Lower lobe of right lung (tissue), 2 donors: ENCODE measurements around the gene ZFP62. TPM values are rescaled to one million over a fixed set of nuclear protein-coding genes. Genes with fewer than 3 reads are reported as not detected.
"Not testable (repeated sequence)": the region's sequence is repeated elsewhere in the genome, so short reads cannot be mapped to it uniquely, and the experiment has no call there.

Experiments used
- ATAC-seq, 2 donors: fragments of 200-7000 bp; cut with Tn5 transposase; one replicate each; pipeline ENCODE4 v1.9.1; 2020 to 2022; ENCODE audit warnings: mild to moderate bottlenecking in 2 of 2, moderate library complexity in 2 of 2
- DNase-seq: peaks from one replicate; pipeline ENCODE4 v3.0.0-alpha.2; 2020
- H3K27ac ChIP-seq: fragments of 200-600 bp; one replicate; pipeline ENCODE4 v1.8.0; 2022
- H3K27me3 ChIP-seq: fragments of 200-600 bp; one replicate; pipeline ENCODE4 v1.8.0; 2022; ENCODE audit warnings: low read depth
- H3K36me3 ChIP-seq: fragments of 200-600 bp; one replicate; pipeline ENCODE4 v1.8.0; 2022; ENCODE audit warnings: mild to moderate bottlenecking
- H3K4me1 ChIP-seq: fragments of 200-600 bp; one replicate; pipeline ENCODE4 v1.8.0; 2022
- H3K4me3 ChIP-seq: fragments of 200-600 bp; one replicate; pipeline ENCODE4 v1.8.0; 2022; ENCODE audit warnings: mild to moderate bottlenecking
- H3K9me3 ChIP-seq: fragments of 200-600 bp; one replicate; pipeline ENCODE4 v1.8.0; 2022
- intact Hi-C: fragments of 100-400 bp; cut with DNase I; formaldehyde crosslinking; loops from one replicate; pipeline ENCODE4 v1.11.0; 2022
- total RNA-seq: library from RNA; stranded (reverse); fragmentation: NEBNext Ultra II Directional; extraction: Animal tissue kit (Norgen Biotek cat#: 25700); gene quantifications from one replicate; pipeline ENCODE4 v1.2.1, GENCODE V29; 2021
- TF ChIP-seq, protein P1 (sequence below): fragments of 200-600 bp; IDR thresholded peaks from one replicate; pipeline ENCODE4 v1.8.0; 2022; ENCODE audit warnings: antibody characterized with exemption, mild to moderate bottlenecking
- donor health status: DM: no; HTN: yes; CAD: no; lungs with severe emphysema.

ZFP62 gene
- total RNA-seq, 1 donor from 2014 or later: 28.3 TPM

DNA sequence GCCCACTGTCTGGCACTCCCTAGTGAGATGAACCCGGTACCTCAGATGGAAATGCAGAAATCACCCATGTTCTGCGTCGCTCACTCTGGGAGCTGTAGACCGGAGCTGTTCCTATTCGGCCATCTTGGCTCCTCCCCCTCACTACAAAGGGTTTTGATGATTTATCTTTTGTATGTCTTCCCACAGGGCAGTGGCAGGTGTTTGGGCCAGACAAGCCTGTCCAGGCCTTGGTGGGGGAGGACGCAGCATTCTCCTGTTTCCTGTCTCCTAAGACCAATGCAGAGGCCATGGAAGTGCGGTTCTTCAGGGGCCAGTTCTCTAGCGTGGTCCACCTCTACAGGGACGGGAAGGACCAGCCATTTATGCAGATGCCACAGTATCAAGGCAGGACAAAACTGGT, 47.3 kb upstream of the ZFP62 start:
- no peaks in the 10 kb centered on the region for H3K27me3 ChIP-seq
- H3K9me3 ChIP-seq: no peaks in the 10 kb centered on the region
- H3K4me3 ChIP-seq: no peak overlapping the region
- DNase-seq (no peak), ATAC-seq (no peak)
- H3K4me1 ChIP-seq: peaks cover 22% of the 10 kb centered on the region
- TF ChIP-seq, protein P1, sequence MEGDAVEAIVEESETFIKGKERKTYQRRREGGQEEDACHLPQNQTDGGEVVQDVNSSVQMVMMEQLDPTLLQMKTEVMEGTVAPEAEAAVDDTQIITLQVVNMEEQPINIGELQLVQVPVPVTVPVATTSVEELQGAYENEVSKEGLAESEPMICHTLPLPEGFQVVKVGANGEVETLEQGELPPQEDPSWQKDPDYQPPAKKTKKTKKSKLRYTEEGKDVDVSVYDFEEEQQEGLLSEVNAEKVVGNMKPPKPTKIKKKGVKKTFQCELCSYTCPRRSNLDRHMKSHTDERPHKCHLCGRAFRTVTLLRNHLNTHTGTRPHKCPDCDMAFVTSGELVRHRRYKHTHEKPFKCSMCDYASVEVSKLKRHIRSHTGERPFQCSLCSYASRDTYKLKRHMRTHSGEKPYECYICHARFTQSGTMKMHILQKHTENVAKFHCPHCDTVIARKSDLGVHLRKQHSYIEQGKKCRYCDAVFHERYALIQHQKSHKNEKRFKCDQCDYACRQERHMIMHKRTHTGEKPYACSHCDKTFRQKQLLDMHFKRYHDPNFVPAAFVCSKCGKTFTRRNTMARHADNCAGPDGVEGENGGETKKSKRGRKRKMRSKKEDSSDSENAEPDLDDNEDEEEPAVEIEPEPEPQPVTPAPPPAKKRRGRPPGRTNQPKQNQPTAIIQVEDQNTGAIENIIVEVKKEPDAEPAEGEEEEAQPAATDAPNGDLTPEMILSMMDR: no peak
- H3K36me3 ChIP-seq: no peaks in the 10 kb centered on the region
- intact Hi-C loops: no loop called here
- peak overlapping the region; percentile 70 for H3K27ac ChIP-seq

DNA sequence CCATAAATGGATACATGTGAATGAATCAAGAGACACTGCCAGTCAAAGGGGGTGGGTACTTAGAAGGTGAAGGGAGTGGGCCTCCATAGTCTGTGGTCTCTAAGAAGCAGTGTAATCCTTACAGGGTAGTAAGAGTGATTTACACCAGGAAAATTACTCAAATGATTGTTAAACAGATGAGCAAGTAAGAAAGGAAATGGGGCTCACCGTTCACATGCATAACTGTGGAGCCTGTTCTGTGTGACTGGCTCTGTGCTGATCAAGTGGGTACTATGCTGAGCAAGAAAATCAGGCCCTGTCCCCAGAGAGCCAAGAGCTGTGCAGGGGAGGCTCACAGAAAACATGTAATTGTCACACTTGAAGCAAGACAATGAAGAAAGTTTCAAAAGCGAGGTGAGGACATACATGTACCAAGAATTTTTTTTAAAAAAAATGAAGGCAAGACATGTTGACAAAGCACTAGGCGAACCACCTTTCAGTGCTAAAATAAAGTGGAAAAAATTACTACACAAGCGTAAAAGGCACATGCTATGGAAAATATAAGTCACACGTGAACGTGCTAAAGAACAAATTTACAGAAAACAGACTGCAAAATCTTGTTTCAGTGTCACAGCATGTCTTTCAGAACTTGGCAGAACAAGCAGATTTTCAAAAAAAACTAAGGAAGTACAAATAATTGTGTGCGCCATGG, 40.4 kb upstream of the ZFP62 start:
- Histone ChIP-seq H3K4me1 (no peaks in the 10 kb centered on the region), H3K9me3 (no peaks in the 10 kb centered on the region), H3K36me3 (no peaks in the 10 kb centered on the region), H3K27me3 (peaks cover 5% of the 10 kb centered on the region), H3K27ac (peak overlapping the region; percentile 41), H3K4me3 (no peak overlapping the region)
- intact Hi-C loops: no loop called here
- TF ChIP-seq, protein P1: no peak
- no peak for DNase-seq
- no peak for ATAC-seq

DNA sequence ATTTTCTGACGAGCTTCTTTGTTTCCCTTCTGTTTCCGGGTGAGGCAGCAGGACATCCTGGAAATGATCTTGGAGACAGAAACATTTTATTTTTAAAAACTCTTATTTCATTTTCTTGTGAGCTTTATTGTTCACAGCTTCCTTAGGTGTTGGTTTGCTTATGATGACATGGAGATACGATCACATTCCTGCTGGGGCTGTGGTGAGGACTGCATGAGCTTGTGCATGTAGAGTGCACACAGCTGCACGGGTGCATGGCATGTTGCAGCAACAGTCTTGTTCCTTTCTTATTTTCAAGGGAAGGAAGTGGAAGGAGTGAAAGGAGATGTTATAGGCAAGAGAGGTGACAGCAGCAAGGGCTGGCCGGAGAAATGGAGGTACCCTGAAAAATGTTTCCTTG, 39.1 kb upstream of the ZFP62 start:
- no peak for DNase-seq
- H3K27ac ChIP-seq: peak overlapping the region; percentile 41
- no peaks in the 10 kb centered on the region for H3K36me3 ChIP-seq
- no peak overlapping the region for H3K4me3 ChIP-seq
- no peak for ATAC-seq
- intact Hi-C loops: no loop called here
- no peaks in the 10 kb centered on the region for H3K9me3 ChIP-seq
- H3K27me3 ChIP-seq: peaks cover 5% of the 10 kb centered on the region
- TF ChIP-seq, protein P1: no peak
- no peaks in the 10 kb centered on the region for H3K4me1 ChIP-seq

DNA sequence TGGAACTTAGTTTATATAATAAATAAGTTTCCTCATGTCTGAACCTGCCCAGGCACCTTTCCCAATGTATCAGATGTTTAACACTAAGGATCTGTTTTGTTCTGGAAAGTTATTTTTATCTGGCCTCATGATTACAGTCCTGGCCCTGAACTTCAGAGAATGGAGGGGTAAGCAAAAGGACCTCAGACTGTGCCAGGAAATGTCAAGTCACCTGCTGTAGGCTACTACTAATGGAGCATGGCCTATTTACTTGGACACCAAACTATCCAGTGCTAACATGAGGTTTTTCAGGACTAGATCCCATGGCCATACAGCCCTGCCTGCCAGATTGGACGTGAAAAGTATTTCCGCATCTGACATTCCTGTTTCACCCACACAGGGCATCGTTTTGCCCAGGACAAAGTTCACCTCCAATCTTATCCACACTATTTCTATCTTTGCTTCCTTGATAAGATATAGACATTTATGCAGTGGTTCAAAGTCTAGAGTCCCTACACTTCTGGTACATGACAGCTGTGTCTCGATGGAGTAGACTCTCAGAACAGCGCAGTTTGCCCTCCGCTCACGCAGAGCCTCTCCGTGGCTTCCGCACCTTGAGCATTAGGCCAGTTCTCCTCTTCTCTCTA, 37.7 kb upstream of the ZFP62 start, which contains the start of gene BTNL8:
TSS of gene BTNL8 (plus strand) at position 539 of the 626 bp plus-strand sequence. CDS start 152 bp downstream, outside the sequence.
- Histone ChIP-seq H3K4me3 (no peak within 1 kb of the TSS), H3K27ac (no peak within 1 kb of the TSS), H3K27me3 (peaks cover 5% of the 10 kb centered on the region), H3K36me3 (no peaks in the 10 kb centered on the region), H3K9me3 (no peaks in the 10 kb centered on the region), H3K4me1 (no peaks in the 10 kb centered on the region)
- intact Hi-C loops: no loop called here
- DNase-seq (no peak), ATAC-seq (no peak)
- TF ChIP-seq, protein P1: no peak

DNA sequence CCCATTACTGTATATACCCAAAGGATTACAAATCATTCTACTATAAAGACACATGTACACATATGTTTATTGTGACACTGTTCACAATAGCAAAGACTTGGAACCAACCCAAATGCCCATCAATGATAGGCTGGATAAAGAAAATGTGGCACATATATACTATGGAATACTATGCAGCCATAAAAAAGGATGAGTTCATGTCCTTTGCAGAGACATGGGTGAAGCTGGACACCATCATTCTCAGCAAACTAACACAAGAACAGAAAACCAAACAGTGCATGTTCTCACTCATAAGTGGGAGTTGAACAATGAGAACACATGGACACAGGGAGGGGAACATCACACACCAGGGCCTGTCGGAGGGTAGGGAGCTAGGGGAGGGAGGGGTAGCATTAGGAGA, 34.3 kb upstream of the ZFP62 start:
- DNase-seq, H3K27me3 ChIP-seq, H3K4me1 ChIP-seq, H3K27ac ChIP-seq, intact Hi-C loops, H3K4me3 ChIP-seq, H3K36me3 ChIP-seq, H3K9me3 ChIP-seq, ATAC-seq: not testable (repeated sequence)

DNA sequence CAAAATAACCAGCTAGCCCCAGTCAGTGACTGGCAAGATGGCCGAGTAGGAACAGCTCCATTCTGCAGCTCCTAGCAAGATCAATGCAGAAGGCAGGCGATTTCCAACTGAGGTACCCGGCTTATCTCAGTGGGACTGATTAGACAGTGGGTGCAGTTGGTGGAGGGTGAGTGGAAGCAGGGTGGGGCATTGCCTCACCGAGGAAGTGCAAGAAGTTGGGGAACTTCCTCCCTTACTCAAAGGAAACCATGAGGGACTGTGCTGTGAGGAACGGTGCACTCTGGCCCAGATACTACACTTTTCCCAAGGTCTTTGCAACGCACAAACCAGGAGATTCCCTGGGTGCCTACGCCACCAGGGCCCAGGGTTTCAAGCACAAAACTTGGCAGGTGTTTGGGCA, 28.3 kb upstream of the ZFP62 start:
- no peak overlapping the region for H3K27ac ChIP-seq
- H3K36me3 ChIP-seq: no peaks in the 10 kb centered on the region
- H3K27me3 ChIP-seq: no peaks in the 10 kb centered on the region
- H3K9me3 ChIP-seq: no peaks in the 10 kb centered on the region
- TF ChIP-seq, protein P1: no peak
- intact Hi-C loops: no loop called here
- H3K4me3 ChIP-seq: no peak overlapping the region
- H3K4me1 ChIP-seq: no peaks in the 10 kb centered on the region
- no peak for DNase-seq
- ATAC-seq: peak in 1 of 2 donors; percentile 37

DNA sequence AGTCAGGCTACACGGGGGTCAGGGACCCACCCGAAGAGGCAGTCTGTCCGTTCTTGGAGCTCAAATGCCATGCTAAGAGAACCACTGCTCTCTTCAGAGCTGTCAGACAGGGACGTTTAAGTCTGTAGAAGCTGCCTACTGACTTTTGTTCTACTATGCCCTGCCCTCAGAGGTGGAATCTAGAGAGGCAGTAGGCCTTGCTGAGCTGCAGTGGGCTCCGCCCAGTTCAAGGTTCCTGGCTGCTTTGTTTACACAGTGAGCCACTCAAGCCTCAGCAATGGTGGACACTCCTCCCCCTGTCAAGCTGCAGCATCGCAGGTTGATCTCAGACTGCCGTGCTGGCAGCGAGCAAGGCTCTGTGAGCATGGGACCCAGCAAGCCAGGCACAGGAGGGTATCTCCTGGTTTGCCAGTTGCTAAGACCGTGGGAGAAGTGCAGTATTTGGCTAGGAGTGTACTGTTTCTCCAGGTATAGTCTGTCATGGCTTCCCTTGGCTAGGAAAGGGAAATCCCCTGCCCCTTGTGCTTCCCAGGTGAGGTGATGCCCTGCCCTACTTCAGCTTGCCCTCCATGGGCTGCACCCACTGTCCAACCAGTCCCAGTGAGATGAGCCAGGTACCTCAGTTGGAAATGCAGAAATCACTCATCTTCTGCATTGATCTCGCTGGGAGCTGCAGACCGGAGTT, 24.9 kb upstream of the ZFP62 start:
- H3K9me3 ChIP-seq, intact Hi-C loops, H3K27me3 ChIP-seq, H3K36me3 ChIP-seq, H3K4me3 ChIP-seq, H3K4me1 ChIP-seq: not testable (repeated sequence)
- ATAC-seq (peak; percentile 86 to 92), DNase-seq (peak; percentile 79)
- H3K27ac ChIP-seq: peak overlapping the region; percentile 10
